IPS-18c (cell line): ENCODE data around the gene SPIC.

Experiments
- H3K4me3 ChIP-seq: 2 replicates; pipeline ENCODE4 v1.7.0; 2013; ENCODE audit warnings: low read depth, mild to moderate bottlenecking, low read length, moderate library complexity; ENCODE audit not compliant: insufficient read depth
- H3K9me3 ChIP-seq: one replicate; pipeline ENCODE4 v1.6.1; 2013; ENCODE audit warnings: mild to moderate bottlenecking, low read length, moderate library complexity; ENCODE audit not compliant: control insufficient read depth, insufficient read depth

The SPIC gene

DNA sequence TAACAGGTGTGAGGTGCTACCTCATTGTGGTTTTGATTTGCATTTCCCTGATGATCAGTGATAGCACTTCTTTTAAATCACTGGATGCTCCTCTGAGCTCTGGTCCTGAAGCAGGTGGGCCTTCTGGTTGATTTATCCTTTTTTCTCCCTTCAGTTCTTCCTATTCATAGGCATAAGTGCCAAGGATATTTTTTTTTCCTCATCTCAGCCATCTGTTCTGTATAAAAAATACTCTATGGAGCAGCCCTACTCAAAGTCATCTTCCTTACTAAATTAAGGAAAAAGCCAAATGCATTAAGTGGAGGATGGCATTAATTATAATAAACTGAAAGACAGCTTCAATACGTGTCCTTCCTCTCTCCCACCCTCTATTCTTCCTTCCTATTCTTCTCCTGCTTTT lies 18.4 kb downstream of the SPIC start:
- Histone ChIP-seq H3K9me3 (no peaks in the 10 kb centered on the region), H3K4me3 (no peak overlapping the region)

DNA sequence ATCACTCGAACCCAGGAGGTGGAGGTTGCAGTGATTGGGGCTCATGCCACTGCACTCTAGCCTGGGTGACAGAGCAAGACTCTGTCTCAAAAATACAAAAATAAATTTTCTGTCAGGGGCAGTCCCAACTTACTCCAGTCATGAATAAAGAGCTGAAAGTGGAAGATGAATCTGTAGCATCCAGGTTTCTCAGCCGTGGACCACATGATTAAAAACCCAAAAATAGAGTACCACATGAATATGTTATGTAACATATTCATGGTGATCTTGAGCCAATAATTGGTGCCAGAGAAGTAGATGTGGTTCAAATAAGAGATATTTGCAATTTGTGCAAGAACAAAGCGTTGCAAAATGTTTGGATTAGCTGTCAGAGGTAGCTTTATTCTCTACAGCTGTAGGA lies 23.1 kb downstream of the SPIC start:
- Histone ChIP-seq H3K9me3 (no peaks in the 10 kb centered on the region), H3K4me3 (no peak overlapping the region)

DNA sequence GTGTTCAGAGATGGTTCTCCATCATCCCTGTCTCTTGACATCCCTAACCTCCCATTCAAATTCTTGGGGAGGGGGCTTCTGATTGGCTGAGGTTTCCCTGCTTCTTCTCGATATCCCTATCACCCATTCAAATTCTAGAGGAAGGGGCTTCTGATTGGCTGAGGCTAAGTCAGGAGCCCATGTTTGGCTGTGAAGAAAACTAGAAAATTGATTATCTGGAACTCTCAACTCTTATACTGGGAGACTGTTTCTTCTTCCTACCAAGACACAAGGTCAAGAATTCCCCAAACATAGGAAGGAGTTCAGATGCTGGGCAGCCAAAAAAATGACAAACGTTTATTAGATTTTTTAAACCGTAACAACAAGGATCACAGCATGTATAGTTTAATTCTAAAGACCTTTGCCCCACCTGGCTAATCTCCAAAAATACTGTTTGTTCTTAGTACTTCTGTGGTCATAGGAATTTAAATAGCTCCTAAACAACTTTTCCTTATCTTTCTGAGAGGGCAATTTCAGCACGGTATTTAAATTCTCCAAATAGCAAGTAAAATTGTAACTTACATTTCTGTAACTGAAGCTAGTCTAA lies 26.4 kb downstream of the SPIC start:
- H3K9me3 ChIP-seq: no peaks in the 10 kb centered on the region
- no peak overlapping the region for H3K4me3 ChIP-seq

DNA sequence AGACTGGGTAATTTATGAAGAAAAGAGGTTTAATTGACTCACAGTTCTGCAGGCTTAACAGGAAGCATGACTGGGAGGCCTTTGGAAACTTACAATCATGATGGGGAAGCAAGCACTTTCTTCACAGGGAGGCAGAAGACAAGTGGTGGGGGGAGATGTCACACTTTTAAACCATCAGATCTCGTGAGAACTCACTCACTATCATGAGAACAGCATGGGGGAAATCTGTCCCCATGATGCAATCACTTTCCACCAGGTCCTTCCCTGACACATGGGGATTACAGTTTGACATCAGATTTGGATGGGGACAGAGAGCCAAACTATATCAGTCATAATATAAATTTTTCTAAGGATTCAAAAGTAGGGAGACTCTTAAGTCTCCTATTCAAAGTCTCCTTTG lies 46.0 kb downstream of the SPIC start:
- Histone ChIP-seq H3K4me3 (no peak overlapping the region), H3K9me3 (peaks cover 2% of the 10 kb centered on the region)

DNA sequence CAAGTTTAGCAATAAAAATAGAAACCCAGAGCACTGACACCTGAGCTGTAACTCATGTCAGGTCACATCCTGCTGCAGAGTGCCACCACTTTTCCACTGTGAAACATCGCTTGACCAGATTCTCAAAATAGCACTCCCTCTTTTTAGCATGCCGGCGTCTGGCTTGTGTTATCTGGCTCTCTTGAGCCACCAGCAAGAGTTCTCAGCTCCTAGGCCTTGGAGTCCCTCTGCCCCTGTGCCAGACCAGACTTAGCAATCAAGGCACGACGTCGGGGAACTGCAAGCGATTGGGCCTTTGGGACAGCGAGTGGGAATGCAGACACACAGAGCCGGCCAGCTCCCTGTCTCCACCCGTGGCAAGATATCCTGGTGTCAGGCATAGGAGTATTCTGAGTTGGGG lies 52.5 kb downstream of the SPIC start:
- peaks cover 2% of the 10 kb centered on the region for H3K9me3 ChIP-seq
- H3K4me3 ChIP-seq: no peak overlapping the region

DNA sequence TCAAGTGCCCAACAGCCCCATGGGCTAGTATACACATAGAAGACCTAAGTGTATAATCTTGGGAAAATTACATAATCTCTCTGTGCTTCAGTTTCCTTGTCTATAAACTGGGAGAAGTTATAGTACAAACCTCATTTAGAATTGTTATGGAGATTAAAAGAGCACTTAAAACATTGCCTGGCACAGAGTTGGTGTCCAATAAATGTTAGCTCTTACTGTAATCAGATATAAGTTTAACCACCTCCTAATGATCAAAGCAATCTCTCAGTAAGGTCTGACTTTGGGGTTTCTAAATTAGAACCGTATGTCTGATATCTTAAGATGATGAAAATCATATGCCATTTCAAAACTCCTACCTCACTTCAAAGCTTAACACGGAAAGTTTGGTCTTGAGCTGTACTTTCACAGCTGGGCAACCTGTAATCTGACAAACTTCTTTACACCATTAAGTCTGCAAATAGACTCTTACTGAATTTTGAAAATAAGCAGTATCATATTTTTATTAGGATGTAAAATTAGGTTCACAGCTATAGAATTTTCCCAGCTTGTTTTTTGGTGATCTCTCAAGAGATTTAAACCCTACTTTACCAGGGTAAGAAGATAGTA lies 61.0 kb downstream of the SPIC start:
- H3K4me3 ChIP-seq: no peak overlapping the region

More for the DNA sequence above, 61.0 kb downstream of the SPIC start:
- no peaks in the 10 kb centered on the region for H3K9me3 ChIP-seq
